GM13977 (cell line): ENCODE results near the gene NCKIPSD.

Source experiments
- DNase-seq: peaks from one replicate; pipeline ENCODE4 v3.0.0; 2012; ENCODE audit warnings: low spot score
- CTCF ChIP-seq: IDR thresholded peaks from 2 replicates; pipeline ENCODE4 v1.5.1; 2012; ENCODE audit warnings: mild to moderate bottlenecking, control low read depth; ENCODE audit not compliant: insufficient read depth; ENCODE audit errors: extremely low read depth, missing control alignments
- in situ Hi-C: fragments of 300-500 bp; cut with MboI; formaldehyde crosslinking; loops from one replicate; pipeline ENCODE4 v1.12.0; 2022; ENCODE audit warnings: low sequenced_read_pairs, low pct_unique_long_range_greater_than_20kb, mixed read lengths, inconsistent platforms; ENCODE audit not compliant: unreplicated experiment

The NCKIPSD gene

GRCh38 chr3:48625600-48625999 lies 60.1 kb downstream of the NCKIPSD start:
- no peak for DNase-seq
- in situ Hi-C loops = no loop called here
- no peak for TF ChIP-seq CTCF

- in situ Hi-C loops = no loop called here
- DNase-seq = no peak
- TF ChIP-seq CTCF = no peak
These were observed 60.9 kb downstream of the NCKIPSD start for GRCh38 chr3:48624767-48625166.

DNA sequence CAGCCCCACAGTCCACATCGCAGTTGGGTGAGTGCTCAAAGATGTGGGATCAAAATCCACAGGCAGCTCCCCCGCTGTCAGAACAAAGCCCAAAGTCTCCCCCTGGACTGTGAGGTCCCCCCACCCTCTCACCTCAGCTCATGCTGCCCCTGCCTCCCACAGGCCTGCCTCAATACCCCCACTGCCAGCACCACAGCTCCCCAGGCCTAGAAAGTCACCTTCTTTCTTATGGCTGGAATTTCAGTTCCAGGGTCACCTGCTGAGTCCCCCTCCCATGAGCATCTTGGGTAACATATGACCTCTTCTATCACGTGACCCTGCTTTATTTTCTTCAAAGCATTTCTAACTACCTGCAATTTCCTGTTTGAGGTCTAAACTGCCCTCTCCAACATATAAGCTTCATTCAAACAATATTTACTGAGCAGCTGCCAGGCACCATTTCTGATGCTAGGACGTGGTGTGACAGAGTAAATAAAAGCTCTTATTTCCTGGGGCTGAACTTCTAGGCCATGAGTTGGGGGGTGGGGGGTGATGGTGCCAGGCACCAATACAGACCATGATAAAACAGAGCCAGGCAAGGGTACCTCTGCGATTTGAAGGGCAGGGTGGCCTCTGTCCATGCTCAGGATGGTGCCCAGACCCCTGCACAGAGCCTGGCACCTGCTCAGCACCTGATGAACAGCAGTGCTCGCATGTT lies 61.7 kb downstream of the NCKIPSD start:
- TF ChIP-seq CTCF = no peak
- in situ Hi-C loops = no loop called here
- DNase-seq = no peak
